LNCaP clone FGC (cell line): ENCODE measurements around the gene KIF18A.

ENCODE experiments used
- DNase-seq: peaks from one replicate; pipeline ENCODE4 v3.0.0-alpha.2; 2011; ENCODE audit warnings: low read depth
- H3K4me3 ChIP-seq: 2 replicates; pipeline ENCODE4 v1.5.1; 2011; ENCODE audit warnings: mild to moderate bottlenecking, low read depth, low read length, control low read depth
- TF ChIP-seq, protein P1 (sequence below): IDR thresholded peaks from 2 replicates; pipeline ENCODE4 v1.5.1; 2012; ENCODE audit warnings: mild to moderate bottlenecking; ENCODE audit not compliant: control insufficient read depth, insufficient read depth; ENCODE audit errors: extremely low read depth

The KIF18A gene

DNA sequence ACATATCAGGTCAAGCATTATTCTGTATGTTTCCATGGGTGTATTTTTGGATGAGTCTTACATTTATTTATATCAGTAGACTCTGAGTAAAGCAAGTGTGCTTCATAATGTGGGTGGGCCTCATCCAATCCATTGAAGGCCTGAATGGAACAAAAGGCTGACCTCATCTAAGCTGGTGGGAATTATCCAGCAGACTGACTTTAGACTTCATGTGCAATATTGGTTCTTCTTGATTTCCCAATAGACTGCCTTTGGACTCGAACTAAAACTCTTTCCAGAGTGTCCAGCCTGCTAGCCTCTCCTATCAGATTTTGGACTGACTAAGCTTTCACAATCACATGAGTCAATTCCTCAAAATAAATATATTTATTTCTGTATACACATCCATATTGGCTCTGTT, 116.2 kb downstream of the KIF18A start:
- no peak overlapping the region for H3K4me3 ChIP-seq
- no peak for DNase-seq
- TF ChIP-seq, protein P1, sequence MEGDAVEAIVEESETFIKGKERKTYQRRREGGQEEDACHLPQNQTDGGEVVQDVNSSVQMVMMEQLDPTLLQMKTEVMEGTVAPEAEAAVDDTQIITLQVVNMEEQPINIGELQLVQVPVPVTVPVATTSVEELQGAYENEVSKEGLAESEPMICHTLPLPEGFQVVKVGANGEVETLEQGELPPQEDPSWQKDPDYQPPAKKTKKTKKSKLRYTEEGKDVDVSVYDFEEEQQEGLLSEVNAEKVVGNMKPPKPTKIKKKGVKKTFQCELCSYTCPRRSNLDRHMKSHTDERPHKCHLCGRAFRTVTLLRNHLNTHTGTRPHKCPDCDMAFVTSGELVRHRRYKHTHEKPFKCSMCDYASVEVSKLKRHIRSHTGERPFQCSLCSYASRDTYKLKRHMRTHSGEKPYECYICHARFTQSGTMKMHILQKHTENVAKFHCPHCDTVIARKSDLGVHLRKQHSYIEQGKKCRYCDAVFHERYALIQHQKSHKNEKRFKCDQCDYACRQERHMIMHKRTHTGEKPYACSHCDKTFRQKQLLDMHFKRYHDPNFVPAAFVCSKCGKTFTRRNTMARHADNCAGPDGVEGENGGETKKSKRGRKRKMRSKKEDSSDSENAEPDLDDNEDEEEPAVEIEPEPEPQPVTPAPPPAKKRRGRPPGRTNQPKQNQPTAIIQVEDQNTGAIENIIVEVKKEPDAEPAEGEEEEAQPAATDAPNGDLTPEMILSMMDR = no peak

DNA sequence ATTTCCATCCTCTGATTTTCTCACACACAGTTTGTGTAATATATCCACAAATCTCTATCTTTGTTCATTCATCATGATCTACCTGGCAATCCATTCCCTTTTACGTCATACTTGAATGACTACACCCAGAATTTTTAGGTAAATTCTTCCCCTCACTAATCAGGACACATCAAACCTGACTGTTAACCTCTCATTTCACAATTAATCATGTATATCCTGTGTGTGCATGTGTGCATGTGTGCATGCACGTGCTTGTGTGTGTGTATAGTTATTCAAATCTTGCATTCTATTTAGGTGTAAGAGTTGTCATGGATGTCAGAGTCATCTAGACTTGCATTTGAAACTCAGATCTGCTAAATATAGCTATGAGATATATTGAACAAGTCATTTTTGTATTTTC, 130.4 kb downstream of the KIF18A start:
- DNase-seq = no peak
- no peak overlapping the region for H3K4me3 ChIP-seq
- TF ChIP-seq, protein P1 = no peak

DNA sequence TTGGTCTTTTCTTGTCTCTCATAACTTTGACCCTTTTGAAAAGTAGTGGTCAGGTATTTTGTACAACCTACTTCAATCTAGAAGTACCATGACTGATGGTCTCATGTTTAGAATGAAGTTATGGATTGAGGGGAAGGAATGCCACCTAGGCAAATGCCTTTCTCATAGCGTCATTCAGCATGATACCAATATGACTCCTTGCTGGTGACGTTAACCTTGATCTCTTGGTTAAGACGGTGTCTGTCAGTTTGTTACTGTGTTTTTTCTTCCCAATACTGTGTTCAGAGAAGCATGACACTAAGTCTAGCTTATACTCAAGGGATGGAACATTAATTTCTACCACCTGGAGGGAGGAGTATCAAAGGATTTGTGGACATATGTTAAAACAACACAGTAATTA, 130.9 kb downstream of the KIF18A start:
- DNase-seq = no peak
- TF ChIP-seq, protein P1 = no peak
- H3K4me3 ChIP-seq = no peak overlapping the region

DNA sequence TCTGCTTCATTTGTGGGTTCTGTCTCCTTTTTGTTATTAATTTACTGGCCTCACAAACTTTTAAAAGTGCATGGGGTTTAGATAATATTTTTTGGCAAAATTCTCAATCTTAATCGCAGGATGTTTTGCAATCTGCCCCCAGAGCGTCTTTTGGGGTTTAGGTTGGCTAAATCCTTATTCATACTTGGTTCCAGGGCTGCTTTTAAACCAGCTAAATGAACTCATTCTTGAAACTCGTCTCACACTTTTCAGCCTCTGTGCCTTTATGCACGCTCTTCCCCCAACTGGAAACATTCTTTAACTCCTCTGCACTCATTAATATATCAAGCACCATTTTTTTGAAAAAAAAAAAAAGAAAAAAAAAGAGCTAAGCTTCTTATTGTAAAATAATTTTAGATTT, 131.7 kb downstream of the KIF18A start:
- no peak for DNase-seq
- TF ChIP-seq, protein P1 = no peak

DNA sequence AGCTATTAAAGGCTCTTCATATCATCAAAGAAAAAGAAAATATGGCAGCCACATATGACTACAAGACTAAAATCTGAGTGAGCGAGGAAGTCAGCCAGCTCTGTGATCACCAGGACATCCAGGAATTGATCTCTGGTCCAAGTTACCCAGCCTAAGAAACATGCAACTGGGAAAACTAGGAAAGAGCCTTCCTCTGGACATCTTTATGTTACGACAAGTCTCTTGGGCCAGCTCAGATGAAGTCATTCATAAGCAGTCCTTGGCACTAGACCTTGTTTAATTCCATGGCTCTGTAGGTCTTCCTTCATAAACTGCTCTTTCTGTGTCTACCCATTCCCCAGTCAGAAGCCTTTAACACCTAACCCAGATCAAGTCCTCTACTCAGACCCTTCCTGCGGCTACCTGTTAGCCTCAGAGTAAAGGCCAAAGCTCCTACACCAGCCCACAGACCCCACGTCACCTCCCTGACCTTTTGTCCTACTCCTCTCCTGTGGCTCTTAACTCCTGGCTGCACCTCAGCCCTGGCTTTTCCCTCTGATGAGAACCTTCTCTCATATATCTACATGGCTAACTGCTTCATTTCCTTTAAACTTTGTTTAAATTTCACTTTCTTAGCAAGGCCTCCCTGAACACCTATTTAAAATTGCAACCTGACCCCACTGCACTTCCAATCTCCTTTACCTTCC, 134.0 kb downstream of the KIF18A start:
- no peak overlapping the region for H3K4me3 ChIP-seq
- DNase-seq = no peak
- TF ChIP-seq, protein P1 = no peak

More for the DNA sequence above, 131.7 kb downstream of the KIF18A start:
- H3K4me3 ChIP-seq = no peak overlapping the region

DNA sequence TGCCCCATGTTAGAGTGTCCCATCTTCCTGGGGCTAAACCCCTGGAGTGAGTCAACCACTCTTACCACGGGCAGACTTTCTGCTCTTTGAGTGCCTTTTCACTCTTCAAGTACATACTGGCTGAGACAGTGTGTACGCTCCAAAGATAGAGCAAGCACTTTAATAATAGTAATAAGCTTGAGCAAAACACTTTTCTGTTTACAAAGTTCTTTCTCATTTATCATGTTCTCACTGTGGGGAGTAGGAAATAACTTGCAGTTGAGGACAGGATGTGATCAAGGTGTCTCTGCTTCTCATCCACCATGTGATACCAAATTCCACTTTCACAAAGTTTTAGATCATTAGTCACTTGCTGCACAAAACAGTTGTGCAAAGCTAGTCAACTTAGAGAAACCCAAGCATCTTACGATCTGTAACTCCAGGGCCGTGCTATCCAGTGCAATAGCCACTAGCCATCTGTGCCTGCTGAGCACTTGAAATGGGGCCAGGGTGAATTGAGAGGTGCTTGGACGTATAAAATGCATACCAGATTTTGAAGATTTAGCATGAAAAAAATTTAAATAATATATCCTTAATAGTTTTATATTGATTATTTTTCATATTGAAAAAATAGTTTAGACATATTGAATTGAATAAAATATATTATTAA, 135.3 kb downstream of the KIF18A start:
- TF ChIP-seq, protein P1 = no peak
- DNase-seq = no peak
- no peak overlapping the region for H3K4me3 ChIP-seq
